Measurements from ENCODE around the gene LRCH4.

DNA sequence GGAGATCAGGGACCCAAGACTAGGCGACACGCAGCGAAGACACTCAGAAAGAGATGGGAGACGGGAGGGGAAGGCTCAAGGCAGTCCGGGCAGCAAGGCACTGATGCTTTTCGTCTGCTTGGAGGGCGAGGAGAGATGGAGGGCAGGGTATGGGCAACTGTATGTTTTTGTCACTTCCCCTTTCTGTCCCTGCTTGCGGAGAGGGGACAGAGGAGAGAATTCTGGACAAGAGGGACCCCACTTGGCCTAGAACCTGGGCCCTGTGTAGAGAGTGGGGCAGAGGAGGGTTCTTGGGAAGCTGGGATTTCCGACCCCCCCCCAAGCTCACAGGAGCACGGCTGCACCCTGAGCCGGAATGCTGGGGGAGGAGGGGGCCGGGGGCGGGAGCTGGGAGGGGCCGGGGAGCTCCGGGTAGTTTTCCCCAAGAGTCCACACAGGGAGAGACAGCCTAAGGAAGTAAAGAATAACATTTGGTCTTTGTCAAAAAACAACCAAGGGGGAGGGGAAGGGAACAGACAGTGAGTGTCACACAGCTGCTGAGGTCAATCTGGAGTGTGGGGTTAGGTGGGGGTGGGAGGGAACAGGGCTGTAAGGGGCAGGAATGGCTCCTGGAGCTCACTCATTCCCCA lies 1.8 kb downstream of the LRCH4 start:
- TF ChIP-seq ZC3H11A (IDR thresholded peaks at IDR 0.05) (no peak), ZFP36 (IDR thresholded peaks at IDR 0.05; ENCODE audit: borderline replicate concordance, partially characterized antibody) (no peak), POLR2A (IDR thresholded peaks at IDR 0.05; ENCODE audit: low read length) (no peak), RAD21 (conservative IDR thresholded peaks at IDR 0.05 in 1 of 2, IDR thresholded peaks at IDR 0.05 in 1 of 2) (no peak), SMC3 (IDR thresholded peaks at IDR 0.05) (no peak), RFX5 (IDR thresholded peaks at IDR 0.05) (no peak), EP300 (IDR thresholded peaks at IDR 0.05) (no peak)
- TF ChIP-seq, protein P1, sequence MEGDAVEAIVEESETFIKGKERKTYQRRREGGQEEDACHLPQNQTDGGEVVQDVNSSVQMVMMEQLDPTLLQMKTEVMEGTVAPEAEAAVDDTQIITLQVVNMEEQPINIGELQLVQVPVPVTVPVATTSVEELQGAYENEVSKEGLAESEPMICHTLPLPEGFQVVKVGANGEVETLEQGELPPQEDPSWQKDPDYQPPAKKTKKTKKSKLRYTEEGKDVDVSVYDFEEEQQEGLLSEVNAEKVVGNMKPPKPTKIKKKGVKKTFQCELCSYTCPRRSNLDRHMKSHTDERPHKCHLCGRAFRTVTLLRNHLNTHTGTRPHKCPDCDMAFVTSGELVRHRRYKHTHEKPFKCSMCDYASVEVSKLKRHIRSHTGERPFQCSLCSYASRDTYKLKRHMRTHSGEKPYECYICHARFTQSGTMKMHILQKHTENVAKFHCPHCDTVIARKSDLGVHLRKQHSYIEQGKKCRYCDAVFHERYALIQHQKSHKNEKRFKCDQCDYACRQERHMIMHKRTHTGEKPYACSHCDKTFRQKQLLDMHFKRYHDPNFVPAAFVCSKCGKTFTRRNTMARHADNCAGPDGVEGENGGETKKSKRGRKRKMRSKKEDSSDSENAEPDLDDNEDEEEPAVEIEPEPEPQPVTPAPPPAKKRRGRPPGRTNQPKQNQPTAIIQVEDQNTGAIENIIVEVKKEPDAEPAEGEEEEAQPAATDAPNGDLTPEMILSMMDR (IDR thresholded peaks at IDR 0.05): no peak
- TF ChIP-seq, protein P2, sequence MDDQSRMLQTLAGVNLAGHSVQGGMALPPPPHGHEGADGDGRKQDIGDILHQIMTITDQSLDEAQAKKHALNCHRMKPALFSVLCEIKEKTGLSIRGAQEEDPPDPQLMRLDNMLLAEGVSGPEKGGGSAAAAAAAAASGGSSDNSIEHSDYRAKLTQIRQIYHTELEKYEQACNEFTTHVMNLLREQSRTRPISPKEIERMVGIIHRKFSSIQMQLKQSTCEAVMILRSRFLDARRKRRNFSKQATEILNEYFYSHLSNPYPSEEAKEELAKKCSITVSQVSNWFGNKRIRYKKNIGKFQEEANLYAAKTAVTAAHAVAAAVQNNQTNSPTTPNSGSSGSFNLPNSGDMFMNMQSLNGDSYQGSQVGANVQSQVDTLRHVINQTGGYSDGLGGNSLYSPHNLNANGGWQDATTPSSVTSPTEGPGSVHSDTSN (IDR thresholded peaks at IDR 0.05): no peak

Measured in A549 (cell line).